ENCODE data around the gene HEMK1.

HEMK1 gene

GRCh38 chr3:50637011-50637410, 67.7 kb downstream of the HEMK1 start:
- no peak overlapping the region for H3K27ac ChIP-seq
- TF ChIP-seq, protein P1, sequence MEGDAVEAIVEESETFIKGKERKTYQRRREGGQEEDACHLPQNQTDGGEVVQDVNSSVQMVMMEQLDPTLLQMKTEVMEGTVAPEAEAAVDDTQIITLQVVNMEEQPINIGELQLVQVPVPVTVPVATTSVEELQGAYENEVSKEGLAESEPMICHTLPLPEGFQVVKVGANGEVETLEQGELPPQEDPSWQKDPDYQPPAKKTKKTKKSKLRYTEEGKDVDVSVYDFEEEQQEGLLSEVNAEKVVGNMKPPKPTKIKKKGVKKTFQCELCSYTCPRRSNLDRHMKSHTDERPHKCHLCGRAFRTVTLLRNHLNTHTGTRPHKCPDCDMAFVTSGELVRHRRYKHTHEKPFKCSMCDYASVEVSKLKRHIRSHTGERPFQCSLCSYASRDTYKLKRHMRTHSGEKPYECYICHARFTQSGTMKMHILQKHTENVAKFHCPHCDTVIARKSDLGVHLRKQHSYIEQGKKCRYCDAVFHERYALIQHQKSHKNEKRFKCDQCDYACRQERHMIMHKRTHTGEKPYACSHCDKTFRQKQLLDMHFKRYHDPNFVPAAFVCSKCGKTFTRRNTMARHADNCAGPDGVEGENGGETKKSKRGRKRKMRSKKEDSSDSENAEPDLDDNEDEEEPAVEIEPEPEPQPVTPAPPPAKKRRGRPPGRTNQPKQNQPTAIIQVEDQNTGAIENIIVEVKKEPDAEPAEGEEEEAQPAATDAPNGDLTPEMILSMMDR (conservative IDR thresholded peaks at IDR 0.05) = no peak

DNA sequence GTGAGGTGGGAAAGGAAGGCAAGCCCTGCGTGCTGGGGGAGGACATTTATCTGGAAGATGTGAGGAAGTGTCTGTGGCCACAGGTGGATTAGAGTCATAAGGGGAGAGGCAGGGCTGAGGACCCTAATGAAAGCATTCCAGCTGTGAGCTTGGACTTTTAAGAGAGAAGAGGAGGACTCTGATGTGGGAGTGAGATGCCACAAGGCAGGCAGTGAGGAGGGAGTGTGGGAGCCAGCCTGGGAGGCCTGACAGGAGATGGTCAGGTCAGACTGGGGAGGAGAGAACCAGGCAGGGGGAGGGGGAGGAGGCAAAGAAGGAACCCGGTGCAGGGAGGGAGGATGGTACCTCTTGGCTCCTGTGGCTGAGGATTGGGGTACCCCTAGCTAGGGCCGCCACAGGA, 68.6 kb downstream of the HEMK1 start:
- no peak overlapping the region for H3K27ac ChIP-seq
- TF ChIP-seq, protein P1 (conservative IDR thresholded peaks at IDR 0.05) = no peak

- TF ChIP-seq, protein P1 (conservative IDR thresholded peaks at IDR 0.05) = no peak
These were observed 69.8 kb downstream of the HEMK1 start for GRCh38 chr3:50639055-50639494.

GRCh38 chr3:50642382-50642781, 73.1 kb downstream of the HEMK1 start:
- H3K27ac ChIP-seq = no peak overlapping the region
- TF ChIP-seq, protein P1 (conservative IDR thresholded peaks at IDR 0.05) = no peak

More at GRCh38 chr3:50639055-50639494, 69.8 kb downstream of the HEMK1 start:
- no peak overlapping the region for H3K27ac ChIP-seq

DNA sequence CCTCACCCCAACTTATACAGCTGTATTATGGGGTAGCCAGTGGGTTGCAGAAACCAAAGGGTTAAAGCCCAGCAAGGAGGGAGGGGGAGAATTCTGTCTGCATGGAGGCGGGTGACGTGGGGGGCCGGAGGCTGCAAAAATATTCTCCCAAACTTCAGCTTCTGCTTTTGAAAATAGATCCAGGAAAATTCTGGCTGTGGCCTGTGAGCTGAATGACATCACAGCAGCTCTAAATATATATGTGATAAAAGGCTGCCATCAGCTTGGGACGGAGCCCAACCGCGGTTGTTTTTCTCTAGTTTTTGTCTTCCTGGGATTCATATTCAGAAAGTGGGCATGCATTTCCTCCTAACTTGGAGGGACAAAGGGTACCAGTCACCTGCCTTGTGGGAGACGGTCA, 75.2 kb downstream of the HEMK1 start:
- no peak overlapping the region for H3K27ac ChIP-seq
- TF ChIP-seq, protein P1 (conservative IDR thresholded peaks at IDR 0.05) = no peak

GRCh38 chr3:50645378-50645777, 76.1 kb downstream of the HEMK1 start:
- no peak overlapping the region for H3K27ac ChIP-seq
- TF ChIP-seq, protein P1 (conservative IDR thresholded peaks at IDR 0.05) = no peak
